H1 (cell line): ENCODE results near the gene CRTAC1. TPM values are rescaled to one million over a fixed set of nuclear protein-coding genes. Genes with fewer than 3 reads are reported as not detected.

Source experiments
- CTCF ChIA-PET: fragments of 300-600 bp; sonication (Branson Sonifier 250); formaldehyde crosslinking; loops from one replicate; lab custom pipeline; 2021; ENCODE audit not compliant: partially characterized antibody; lab: Charles Lee
- POLR2A ChIA-PET: fragments of 300-600 bp; sonication (Branson Sonifier 250); formaldehyde crosslinking; loops from one replicate; lab custom pipeline; 2021; ENCODE audit warnings: inconsistent platforms; ENCODE audit not compliant: partially characterized antibody; lab: Charles Lee
- DNase-seq, 2 experiments: peaks; one replicate each; pipeline versions ENCODE4 v3.0.0 to v3.0.0-alpha.2; 2010 to 2022; ENCODE audit warnings: low spot score in 2 of 2, low read depth in 1 of 2, mixed read lengths in 1 of 2
- FAIRE-seq: peaks from 2 replicates; lab custom pipeline; 2011; peaks lifted over from hg19 to GRCh38; lab: Jason Lieb, UNC
- H2AFZ ChIP-seq: 2 replicates; pipeline ENCODE4 v1.8.1; 2012; ENCODE audit warnings: low read length, inconsistent platforms
- H2AK5ac ChIP-seq: 2 replicates; pipeline ENCODE4 v1.6.1; 2013; ENCODE audit warnings: low read depth, low read length
- H2BK120ac ChIP-seq: replicated peaks from 2 replicates; pipeline ENCODE3; 2013; ENCODE audit warnings: low read depth, low read length, inconsistent platforms
- H2BK12ac ChIP-seq: 2 replicates; pipeline ENCODE4 v1.6.1; 2013; ENCODE audit warnings: low read depth, low read length
- H2BK15ac ChIP-seq: 2 replicates; pipeline ENCODE4 v1.6.1; 2013; ENCODE audit warnings: low read length
- H2BK20ac ChIP-seq: 2 replicates; pipeline ENCODE4 v1.6.1; 2013; ENCODE audit warnings: low read length
- H2BK5ac ChIP-seq: 2 replicates; pipeline ENCODE4 v1.6.1; 2013; ENCODE audit warnings: low read depth, low read length
- H3K14ac ChIP-seq: 2 replicates; pipeline ENCODE4 v1.6.1; 2013; ENCODE audit warnings: inconsistent platforms; ENCODE audit not compliant: insufficient read length
- H3K18ac ChIP-seq: 2 replicates; pipeline ENCODE4 v1.6.1; 2013; ENCODE audit warnings: low read length; ENCODE audit errors: extremely low read depth
- H3K23ac ChIP-seq: 2 replicates; pipeline ENCODE4 v1.6.1; 2013; ENCODE audit warnings: inconsistent platforms; ENCODE audit not compliant: insufficient read length
- H3K23me2 ChIP-seq: 2 replicates; pipeline ENCODE4 v1.6.1; 2013; ENCODE audit warnings: low read depth, low read length
- H3K27ac ChIP-seq: 2 replicates; pipeline ENCODE4 v1.6.1; 2011; ENCODE audit warnings: low read depth, low read length, inconsistent platforms
- H3K27me3 ChIP-seq, 4 experiments: replicated peaks in 1 of 4; 1 replicate in 1 of 4; 2 replicates in 3 of 4; pipeline versions ENCODE4 v1.6.1 to v1.8.1; 2011 to 2013; ENCODE audit warnings: low read length in 3 of 4, mild to moderate bottlenecking in 3 of 4, inconsistent platforms in 2 of 4, mixed read lengths in 2 of 4, moderate library complexity in 1 of 4; ENCODE audit not compliant: control insufficient read depth in 3 of 4, insufficient read depth in 3 of 4; ENCODE audit errors: extremely low read depth in 1 of 4
- H3K36me3 ChIP-seq, 4 experiments: 2 replicates each; pipeline versions ENCODE4 v1.6.1 to v1.8.1; 2011 to 2013; ENCODE audit warnings: mild to moderate bottlenecking in 4 of 4, low read length in 3 of 4, moderate library complexity in 2 of 4, control low read depth in 1 of 4, inconsistent platforms in 1 of 4; ENCODE audit not compliant: insufficient read depth in 4 of 4, control insufficient read depth in 2 of 4
- H3K4ac ChIP-seq: replicated peaks from 2 replicates; pipeline ENCODE3; 2013; ENCODE audit warnings: low read length, low read depth, mixed read lengths, inconsistent platforms; ENCODE audit not compliant: insufficient read length
- H3K4me1 ChIP-seq, 4 experiments: replicated peaks in 1 of 4; 1 replicate in 1 of 4; 2 replicates in 3 of 4; pipeline versions ENCODE4 v1.6.1 to v1.8.1; 2011 to 2013; ENCODE audit warnings: low read length in 3 of 4, inconsistent platforms in 2 of 4, mixed read lengths in 1 of 4; ENCODE audit not compliant: insufficient read depth in 4 of 4, control insufficient read depth in 3 of 4
- H3K4me2 ChIP-seq, 2 experiments: 2 replicates each; pipeline versions ENCODE4 v1.6.1 to v1.8.1; 2011 to 2013; ENCODE audit warnings: low read depth in 2 of 2, low read length in 2 of 2, control low read depth in 1 of 2, inconsistent platforms in 1 of 2, mild to moderate bottlenecking in 1 of 2; ENCODE audit not compliant: insufficient read depth in 1 of 2
- H3K4me3 ChIP-seq, 4 experiments: fragments of 200-600, 300-600 bp in 1 of 4; sonication (generic), shearing (Covaris generic), sonication (Bioruptor Twin) in 1 of 4; 2 replicates each; pipeline versions ENCODE4 v1.5.1 to v1.8.1; 2011 to 2016; ENCODE audit warnings: low read length in 4 of 4, low read depth in 3 of 4, control low read depth in 2 of 4, inconsistent platforms in 2 of 4, mild to moderate bottlenecking in 2 of 4, mixed read lengths in 1 of 4, moderate library complexity in 1 of 4; ENCODE audit not compliant: insufficient read depth in 2 of 4; ENCODE audit errors: extremely low read depth in 1 of 4
- H3K56ac ChIP-seq: replicated peaks from 2 replicates; pipeline ENCODE3; 2013; ENCODE audit warnings: low read depth, mild to moderate bottlenecking, mixed read lengths, low read length, inconsistent platforms; ENCODE audit not compliant: insufficient read length
- H3K79me1 ChIP-seq: 2 replicates; pipeline ENCODE4 v1.6.1; 2013; ENCODE audit warnings: low read depth, low read length, control low read depth
- H3K79me2 ChIP-seq, 2 experiments: 2 replicates each; pipeline versions ENCODE4 v1.6.1 to v1.8.1; 2012 to 2013; ENCODE audit warnings: low read length in 2 of 2, mild to moderate bottlenecking in 2 of 2, inconsistent platforms in 1 of 2; ENCODE audit not compliant: insufficient read depth in 2 of 2, control insufficient read depth in 1 of 2
- H3K9ac ChIP-seq, 4 experiments: replicated peaks in 1 of 4; 1 replicate in 1 of 4; 2 replicates in 3 of 4; pipeline versions ENCODE4 v1.6.1 to v1.8.1; 2011 to 2013; ENCODE audit warnings: low read depth in 3 of 4, low read length in 3 of 4, control low read depth in 2 of 4, mild to moderate bottlenecking in 2 of 4, moderate library complexity in 2 of 4, inconsistent platforms in 1 of 4; ENCODE audit errors: extremely low read depth in 1 of 4
- H3K9me3 ChIP-seq, 2 experiments: 2 replicates each; pipeline versions ENCODE4 v1.6.1 to v1.8.1; 2012 to 2013; ENCODE audit warnings: mild to moderate bottlenecking in 2 of 2, moderate library complexity in 2 of 2, control low read depth in 1 of 2, inconsistent platforms in 1 of 2, low read depth in 1 of 2, low read length in 1 of 2, mixed read lengths in 1 of 2; ENCODE audit not compliant: insufficient read depth in 2 of 2
- H4K20me1 ChIP-seq, 2 experiments: replicated peaks in 1 of 2; 2 replicates each; pipeline versions ENCODE3 to v1.8.1; 2011 to 2013; ENCODE audit warnings: inconsistent platforms in 2 of 2, low read length in 2 of 2, mild to moderate bottlenecking in 1 of 2; ENCODE audit not compliant: insufficient read depth in 2 of 2, control insufficient read depth in 1 of 2
- H4K5ac ChIP-seq: 2 replicates; pipeline ENCODE4 v1.6.1; 2013; ENCODE audit warnings: low read length, low read depth, mixed read lengths, inconsistent platforms; ENCODE audit not compliant: insufficient read length
- H4K8ac ChIP-seq: 2 replicates; pipeline ENCODE4 v1.8.0; 2013; ENCODE audit warnings: mild to moderate bottlenecking, moderate library complexity, low read length, inconsistent platforms; ENCODE audit not compliant: insufficient read depth; ENCODE audit errors: extremely low read depth
- H4K91ac ChIP-seq: replicated peaks from 2 replicates; pipeline ENCODE3; 2013; ENCODE audit warnings: low read length, mixed read lengths, inconsistent platforms; ENCODE audit not compliant: insufficient read length
- CHD2 ChIP-seq: IDR thresholded peaks from 2 replicates; pipeline ENCODE4 v1.6.1; 2012; ENCODE audit warnings: low read length, improper control_type of control experiment
- RAD21 ChIP-seq, 2 experiments: IDR thresholded peaks in 1 of 2; conservative IDR thresholded peaks in 1 of 2; 2 replicates each; pipeline ENCODE4 v1.6.1; 2011; ENCODE audit warnings: low read depth in 2 of 2, low read length in 2 of 2, improper control_type of control experiment in 1 of 2, inconsistent platforms in 1 of 2, mild to moderate bottlenecking in 1 of 2, moderate library complexity in 1 of 2
- RXRA ChIP-seq: IDR thresholded peaks from 2 replicates; pipeline ENCODE4 v1.6.1; 2011; ENCODE audit warnings: low read depth, mild to moderate bottlenecking, low read length, moderate library complexity; ENCODE audit not compliant: insufficient read depth
- polyA plus RNA-seq, 7 experiments: library from polyadenylated mRNA; depleted of rRNA in 3 of 7; stranded (reverse) in 5 of 7; unstranded in 2 of 7; fragments of >200 nt in 5 of 7; fragments of 200-250 nt in 2 of 7; gene quantifications; 1 replicate in 5 of 7; 2 replicates in 1 of 7; 4 replicates in 1 of 7; pipeline versions ENCODE4 v1.2.1 to v1.2.3, GENCODE V29; 2011 to 2013; ENCODE audit warnings: missing spikeins in 2 of 7, mixed read lengths in 2 of 7
- total RNA-seq: library from RNA; stranded (reverse); fragmentation: NEBNext Ultra II Directional; extraction: Animal tissue kit (Norgen Biotek cat#: 25700); gene quantifications from 2 replicates; pipeline ENCODE4 v1.2.1, GENCODE V29; 2021

Gene CRTAC1
- total and polyA plus RNA-seq, 2 of the 8 experiments (the other 6 are each of a cell fraction or from before 2014, with no cell fraction given): 0.91 to 1.2 TPM

GRCh38 chr10:97981816-97982215, 48.6 kb downstream of the CRTAC1 start:
- ChIA-PET CTCF (interaction anchor here (1.2 to 1.7 kb wide), 2 partner anchors 31 to 61 kb away, joined by 4 to 5 read pairs; no protein-coding TSS in a partner anchor), POLR2A (no interaction called here)
- Histone ChIP-seq H3K18ac (no peak overlapping the region), H2AK5ac (no peak overlapping the region), H3K27ac (no peak overlapping the region), H3K79me1 (no peaks in the 10 kb centered on the region), H3K23ac (no peak overlapping the region), H2BK120ac (no peak overlapping the region), H4K20me1 (no peaks in the 10 kb centered on the region), H4K5ac (no peak overlapping the region), H3K4me1 (no peaks in the 10 kb centered on the region), H3K56ac (no peak overlapping the region), H2AFZ (no peak overlapping the region), H3K4me2 (no peak overlapping the region), H3K27me3 (no peaks in the 10 kb centered on the region; a peak in 3 of 7 replicates), H4K91ac (no peak overlapping the region), H3K79me2 (no peaks in the 10 kb centered on the region), H2BK12ac (no peak overlapping the region), H2BK20ac (no peak overlapping the region), H3K23me2 (no peaks in the 10 kb centered on the region), H3K4me3 (no peak overlapping the region), H3K9ac (no peak overlapping the region), H2BK15ac (no peak overlapping the region), H3K9me3 (no peaks in the 10 kb centered on the region), H2BK5ac (no peak overlapping the region), H3K36me3 (no peaks in the 10 kb centered on the region), H4K8ac (no peak overlapping the region), H3K4ac (no peak overlapping the region), H3K14ac (no peak overlapping the region)
- DNase-seq: no peak
- FAIRE-seq: no peak
- no peak for TF ChIP-seq CHD2
- no peak for TF ChIP-seq RXRA
- no peak for TF ChIP-seq RAD21 (IDR thresholded peaks at IDR 0.05 in 1 of 2, conservative IDR thresholded peaks at IDR 0.05 in 1 of 2; ENCODE audit: low read depth in 2 of 2, low read length in 2 of 2)
